Stimulated activated CD8-positive, alpha-beta memory T cell treated with anti-CD3 and anti-CD28 coated beads, Interleukin-4, amount 100 ng/mL, for 48 hours (primary cell): ENCODE measurements around the gene ASH1L.
A peak's percentile ranks its signal among the peaks of the same experiment; 100 is the strongest.
"Not testable (repeated sequence)": the region's sequence is repeated elsewhere in the genome, so short reads cannot be mapped to it uniquely, and the experiment has no call there.

ENCODE experiments used
- DNase-seq: peaks from one replicate; pipeline ENCODE4 v3.0.0-alpha.2; 2020

ASH1L gene

GRCh38 chr1:155562581-155563376 is at the start of gene ASH1L:
Gene ASH1L, minus strand, starts transcription at chr1:155562803. Its CDS starts 41,284 bp downstream, at chr1:155521519.
- peak; percentile 95 for DNase-seq

- DNase-seq: not testable (repeated sequence)
These were observed 47.6 kb upstream of the ASH1L start for GRCh38 chr1:155610257-155610647.

- peak; percentile 99 for DNase-seq
These were observed 47.1 kb upstream of the ASH1L start, which contains the start of gene MSTO1 for GRCh38 chr1:155609515-155610256. Gene MSTO1, plus strand, starts transcription at chr1:155610218. Its CDS starts 31 bp downstream, at chr1:155610249.

- no peak for DNase-seq
These were observed 46.3 kb upstream of the ASH1L start for GRCh38 chr1:155608888-155609225.

- no peak for DNase-seq
These were observed 45.1 kb upstream of the ASH1L start for GRCh38 chr1:155607708-155608107.

GRCh38 chr1:155599828-155600572 is 37.4 kb upstream of the ASH1L start:
- not testable (repeated sequence) for DNase-seq

- DNase-seq: no peak
These were observed 36.3 kb upstream of the ASH1L start for GRCh38 chr1:155598842-155599331.

- DNase-seq: no peak
These were observed 34.3 kb upstream of the ASH1L start for GRCh38 chr1:155596864-155597263.

GRCh38 chr1:155595877-155596474 is 33.4 kb upstream of the ASH1L start:
- DNase-seq: not testable (repeated sequence)

- no peak for DNase-seq
These were observed 29.2 kb upstream of the ASH1L start for GRCh38 chr1:155591770-155592169.

- DNase-seq: not testable (repeated sequence)
These were observed 28.1 kb upstream of the ASH1L start for GRCh38 chr1:155590516-155591247.

- DNase-seq: not testable (repeated sequence)
These were observed 26.7 kb upstream of the ASH1L start for GRCh38 chr1:155589282-155589681.

- DNase-seq: not testable (repeated sequence)
These were observed 21.2 kb upstream of the ASH1L start for GRCh38 chr1:155583846-155584245.

GRCh38 chr1:155575608-155576007 is 13.0 kb upstream of the ASH1L start:
- not testable (repeated sequence) for DNase-seq

- DNase-seq: peak; percentile 12
These were observed 11.5 kb upstream of the ASH1L start for GRCh38 chr1:155574077-155574476.

- no peak for DNase-seq
These were observed 8.0 kb upstream of the ASH1L start for GRCh38 chr1:155570593-155570990.

- DNase-seq: no peak
These were observed 7.5 kb upstream of the ASH1L start for GRCh38 chr1:155569988-155570592.

- DNase-seq: not testable (repeated sequence)
These were observed 897 bp upstream of the ASH1L start for GRCh38 chr1:155563377-155564022.

GRCh38 chr1:155561779-155562580 is 623 bp downstream of the ASH1L start:
- DNase-seq: peak; percentile 77

- no peak for DNase-seq
These were observed 6.7 kb downstream of the ASH1L start for GRCh38 chr1:155555915-155556314.
